Gastrocnemius medialis (tissue), 4 donors: ENCODE measurements around the gene SEMG2.

ENCODE experiments used
- POLR2A ChIP-seq, 2 donors: fragments of 450-650 bp; IDR thresholded peaks; one replicate each; pipeline ENCODE4 v1.6.1; 2017; ENCODE audit warnings: antibody characterized with exemption in 2 of 2, mild to moderate bottlenecking in 2 of 2, moderate library complexity in 2 of 2
- TF ChIP-seq, protein P1 (sequence below), 5 experiments: fragments of 450-650 bp in 3 of 5; fragments of 200-600 bp in 2 of 5; sonication (generic) in 2 of 5; IDR thresholded peaks in 4 of 5; conservative IDR thresholded peaks in 1 of 5; 1 replicate in 4 of 5; 2 replicates in 1 of 5; pipeline ENCODE4 v1.5.1; 2016 to 2019; ENCODE audit warnings: antibody characterized with exemption in 5 of 5, mild to moderate bottlenecking in 3 of 5, moderate library complexity in 3 of 5

- TF ChIP-seq, protein P1, sequence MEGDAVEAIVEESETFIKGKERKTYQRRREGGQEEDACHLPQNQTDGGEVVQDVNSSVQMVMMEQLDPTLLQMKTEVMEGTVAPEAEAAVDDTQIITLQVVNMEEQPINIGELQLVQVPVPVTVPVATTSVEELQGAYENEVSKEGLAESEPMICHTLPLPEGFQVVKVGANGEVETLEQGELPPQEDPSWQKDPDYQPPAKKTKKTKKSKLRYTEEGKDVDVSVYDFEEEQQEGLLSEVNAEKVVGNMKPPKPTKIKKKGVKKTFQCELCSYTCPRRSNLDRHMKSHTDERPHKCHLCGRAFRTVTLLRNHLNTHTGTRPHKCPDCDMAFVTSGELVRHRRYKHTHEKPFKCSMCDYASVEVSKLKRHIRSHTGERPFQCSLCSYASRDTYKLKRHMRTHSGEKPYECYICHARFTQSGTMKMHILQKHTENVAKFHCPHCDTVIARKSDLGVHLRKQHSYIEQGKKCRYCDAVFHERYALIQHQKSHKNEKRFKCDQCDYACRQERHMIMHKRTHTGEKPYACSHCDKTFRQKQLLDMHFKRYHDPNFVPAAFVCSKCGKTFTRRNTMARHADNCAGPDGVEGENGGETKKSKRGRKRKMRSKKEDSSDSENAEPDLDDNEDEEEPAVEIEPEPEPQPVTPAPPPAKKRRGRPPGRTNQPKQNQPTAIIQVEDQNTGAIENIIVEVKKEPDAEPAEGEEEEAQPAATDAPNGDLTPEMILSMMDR (IDR thresholded peaks at IDR 0.05 in 4 of 5, conservative IDR thresholded peaks at IDR 0.05 in 1 of 5): no peak
- no peak for TF ChIP-seq POLR2A (IDR thresholded peaks at IDR 0.05)
Measured at GRCh38 chr20:45269754-45270270, 48.6 kb downstream of the SEMG2 start.
